ENCODE data around the gene RUSF1.

DNA sequence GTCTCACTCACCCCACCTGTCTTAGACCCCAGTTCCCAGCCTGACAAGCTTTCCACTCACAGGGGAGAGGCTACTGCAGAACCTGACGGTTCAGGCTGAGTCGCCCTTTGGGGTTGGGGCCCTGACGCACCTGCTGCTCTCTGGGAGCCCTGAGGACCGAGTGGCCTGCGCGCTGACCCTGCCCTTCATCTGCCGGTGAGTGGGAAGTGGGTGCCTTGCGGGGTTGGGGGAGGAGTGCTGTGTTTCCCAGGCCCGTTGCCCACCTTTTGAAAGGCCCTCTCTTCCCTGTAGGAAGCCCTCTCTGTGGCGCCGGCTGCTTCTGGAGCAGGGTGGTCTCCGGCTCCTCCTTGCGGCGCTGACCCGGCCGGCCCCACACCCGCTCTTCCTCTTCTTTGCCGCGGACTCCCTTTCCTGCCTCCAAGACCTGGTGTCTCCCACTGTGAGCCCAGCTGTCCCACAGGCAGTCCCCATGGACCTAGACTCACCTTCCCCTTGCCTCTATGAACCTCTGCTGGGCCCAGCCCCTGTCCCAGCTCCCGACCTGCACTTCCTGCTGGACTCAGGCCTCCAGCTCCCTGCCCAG, 42.3 kb downstream of the RUSF1 start:
- TF ChIP-seq, protein P1, sequence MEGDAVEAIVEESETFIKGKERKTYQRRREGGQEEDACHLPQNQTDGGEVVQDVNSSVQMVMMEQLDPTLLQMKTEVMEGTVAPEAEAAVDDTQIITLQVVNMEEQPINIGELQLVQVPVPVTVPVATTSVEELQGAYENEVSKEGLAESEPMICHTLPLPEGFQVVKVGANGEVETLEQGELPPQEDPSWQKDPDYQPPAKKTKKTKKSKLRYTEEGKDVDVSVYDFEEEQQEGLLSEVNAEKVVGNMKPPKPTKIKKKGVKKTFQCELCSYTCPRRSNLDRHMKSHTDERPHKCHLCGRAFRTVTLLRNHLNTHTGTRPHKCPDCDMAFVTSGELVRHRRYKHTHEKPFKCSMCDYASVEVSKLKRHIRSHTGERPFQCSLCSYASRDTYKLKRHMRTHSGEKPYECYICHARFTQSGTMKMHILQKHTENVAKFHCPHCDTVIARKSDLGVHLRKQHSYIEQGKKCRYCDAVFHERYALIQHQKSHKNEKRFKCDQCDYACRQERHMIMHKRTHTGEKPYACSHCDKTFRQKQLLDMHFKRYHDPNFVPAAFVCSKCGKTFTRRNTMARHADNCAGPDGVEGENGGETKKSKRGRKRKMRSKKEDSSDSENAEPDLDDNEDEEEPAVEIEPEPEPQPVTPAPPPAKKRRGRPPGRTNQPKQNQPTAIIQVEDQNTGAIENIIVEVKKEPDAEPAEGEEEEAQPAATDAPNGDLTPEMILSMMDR (optimal IDR thresholded peaks at IDR 0.05 in 1 of 3, IDR thresholded peaks at IDR 0.05 in 1 of 3, conservative IDR thresholded peaks at IDR 0.05 in 1 of 3; ENCODE audit: extremely low read depth in 1 of 3, insufficient read depth in 2 of 3, low read length in 3 of 3), result no peak
- no peak for TF ChIP-seq EZH2 (IDR thresholded peaks at IDR 0.05; ENCODE audit: low read length)
